Measurements from ENCODE around the gene AMPD3. TPM values are rescaled to one million over a fixed set of nuclear protein-coding genes. Genes with fewer than 3 reads are reported as not detected.

Gene AMPD3
- polyA plus RNA-seq, 1 of the 3 experiments (the other 2 are of a cell fraction) = 1.7 TPM

DNA sequence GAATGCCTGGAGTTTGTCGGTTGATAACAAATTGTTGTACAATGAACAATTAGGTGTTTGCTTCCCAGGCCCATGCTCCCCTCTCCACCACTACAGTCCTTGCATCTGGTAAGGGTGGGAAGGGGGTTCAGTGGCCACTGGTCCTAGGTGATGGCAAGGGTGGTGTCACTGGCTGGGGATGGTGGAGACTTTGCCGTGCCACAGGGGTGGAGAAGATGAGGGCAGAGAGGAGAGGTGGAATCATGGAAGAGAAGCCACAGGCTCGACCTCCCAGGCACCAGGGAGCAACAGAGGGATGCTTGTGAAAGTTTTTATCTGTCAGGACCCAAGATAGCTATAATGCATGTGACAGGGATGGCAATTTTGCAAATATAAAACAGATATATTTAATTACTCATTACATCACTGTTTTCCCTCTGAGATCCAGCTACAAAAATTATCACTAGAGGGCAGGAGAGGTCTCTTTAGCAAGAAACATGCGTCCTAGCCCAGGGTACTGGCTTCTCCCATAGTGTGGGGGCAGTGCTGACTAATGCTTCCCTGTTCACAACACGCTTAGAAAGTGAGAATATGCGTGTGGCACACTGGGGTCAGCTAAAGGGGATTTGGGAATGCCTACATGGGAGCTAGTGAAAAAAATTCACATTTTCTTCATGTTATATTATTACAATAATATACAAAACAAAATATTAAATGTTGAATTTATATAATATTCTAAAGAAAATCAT is 49.0 kb upstream of the AMPD3 start:
- Histone ChIP-seq H3K36me3 (replicated peaks in 1 of 2; ENCODE audit: control insufficient read depth in 1 of 2, insufficient read depth in 2 of 2, low read length in 1 of 2) (no peaks in the 10 kb centered on the region), H3F3A (replicated peaks; ENCODE audit: insufficient read depth) (peaks cover 12% of the 10 kb centered on the region)

DNA sequence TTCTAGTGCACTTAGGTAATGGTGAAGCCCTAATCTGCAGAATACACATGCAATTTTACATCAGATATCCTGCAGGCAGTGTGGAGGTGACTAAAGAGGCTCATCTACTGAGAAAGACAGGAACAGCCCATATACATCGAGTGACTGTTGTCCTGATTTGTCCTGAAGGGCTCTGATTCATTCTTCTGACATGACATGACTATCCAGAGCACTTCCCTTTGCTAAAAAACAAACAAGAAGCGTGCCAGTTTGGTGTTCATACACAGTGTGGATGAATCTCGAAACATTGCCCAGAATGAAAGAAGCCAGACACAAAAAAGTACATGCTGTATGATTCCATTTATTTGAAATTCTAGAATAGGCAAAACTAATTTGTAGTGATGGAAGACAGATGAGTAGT is 48.0 kb upstream of the AMPD3 start:
- no peaks in the 10 kb centered on the region for H3K36me3 ChIP-seq (replicated peaks in 1 of 2; ENCODE audit: control insufficient read depth in 1 of 2, insufficient read depth in 2 of 2, low read length in 1 of 2)
- no peak overlapping the region for H3K9ac ChIP-seq
- CTCF ChIA-PET = interaction anchor here (0.7 to 3.8 kb wide), 23 partner anchors 10 to 364 kb away, joined by 3 to 58 read pairs (median 9); partner anchors contain the start of genes ADM, AMPD3 and RNF141
- H3K9me3 ChIP-seq = no peaks in the 10 kb centered on the region
- peaks cover 12% of the 10 kb centered on the region for H3F3A ChIP-seq (replicated peaks; ENCODE audit: insufficient read depth)
- H3K4me2 ChIP-seq = peak overlapping the region; percentile 61; the same call in 1 of the 2 replicates
- no peak overlapping the region for H3K4me3 ChIP-seq (ENCODE audit: low read depth in 2 of 2, low read length in 1 of 2)
- H4K20me1 ChIP-seq (ENCODE audit: insufficient read depth) = no peaks in the 10 kb centered on the region
- H3K9me2 ChIP-seq = no peaks in the 10 kb centered on the region
- no peak for DNase-seq
- WGBS (ENCODE audit: low lambda C conversion rate) = 5% methylated on average over 3 of the region's 3 CpGs
- POLR2A ChIA-PET = interaction anchor here (0.6 to 1.2 kb wide), 5 partner anchors 49 to 946 kb away, joined by 3 to 5 read pairs (median 4); partner anchors contain the start of genes ADM, AMPD3, RNF141 and ZNF143
- H3K79me2 ChIP-seq (ENCODE audit: insufficient read depth) = no peaks in the 10 kb centered on the region
- H3K27me3 ChIP-seq (ENCODE audit: insufficient read depth) = no peaks in the 10 kb centered on the region
- H3K27ac ChIP-seq (ENCODE audit: low read depth in 2 of 2, low read length in 1 of 2) = peak overlapping the region; percentile 59 to 83
- 0 out of 2 replicates have a peak overlapping the region, but pooled peaks have one; percentile 4 for H2AFZ ChIP-seq (ENCODE audit: low read depth)
- H3K4me1 ChIP-seq (ENCODE audit: control insufficient read depth in 1 of 2, insufficient read depth in 2 of 2, low read depth in 1 of 2, low read length in 1 of 2) = peaks cover 33 to 36% of the 10 kb centered on the region in 2 experiments; a peak in 3 of 4 replicates
- TF ChIP-seq NFIC (IDR thresholded peaks at IDR 0.05; ENCODE audit: borderline replicate concordance) = no peak
- TF ChIP-seq RCOR1 (IDR thresholded peaks at IDR 0.05; ENCODE audit: low read length) = peak; percentile 24; the same call in 1 of the 2 replicates
- TF ChIP-seq EP300 (IDR thresholded peaks at IDR 0.05; ENCODE audit: borderline replicate concordance in 1 of 2, low read depth in 1 of 2, low read length in 1 of 2) = peak; percentile 18 to 79; a peak in 3 of 4 replicates
- no peak for TF ChIP-seq RFX5 (IDR thresholded peaks at IDR 0.05; ENCODE audit: low read length)
- TF ChIP-seq TEAD4 (IDR thresholded peaks at IDR 0.05; ENCODE audit: borderline replicate concordance, insufficient read depth) = no peak
- TF ChIP-seq POLR2AphosphoS5 (IDR thresholded peaks at IDR 0.05; ENCODE audit: low read depth, low read length) = peak; percentile 31; the same call in 1 of the 2 replicates
- TF ChIP-seq MXI1 (IDR thresholded peaks at IDR 0.05; ENCODE audit: low read depth, low read length) = no peak
- no peak for TF ChIP-seq GATA2 (CRISPR knock-in tag; IDR thresholded peaks at IDR 0.05)
- TF ChIP-seq GABPA (IDR thresholded peaks at IDR 0.05; ENCODE audit: low read depth) = no peak
- TF ChIP-seq FOXJ3 (CRISPR knock-in tag; IDR thresholded peaks at IDR 0.05) = no peak
- TF ChIP-seq, protein P1, sequence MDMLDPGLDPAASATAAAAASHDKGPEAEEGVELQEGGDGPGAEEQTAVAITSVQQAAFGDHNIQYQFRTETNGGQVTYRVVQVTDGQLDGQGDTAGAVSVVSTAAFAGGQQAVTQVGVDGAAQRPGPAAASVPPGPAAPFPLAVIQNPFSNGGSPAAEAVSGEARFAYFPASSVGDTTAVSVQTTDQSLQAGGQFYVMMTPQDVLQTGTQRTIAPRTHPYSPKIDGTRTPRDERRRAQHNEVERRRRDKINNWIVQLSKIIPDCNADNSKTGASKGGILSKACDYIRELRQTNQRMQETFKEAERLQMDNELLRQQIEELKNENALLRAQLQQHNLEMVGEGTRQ (IDR thresholded peaks at IDR 0.05; ENCODE audit: borderline replicate concordance, low read depth, low read length) = no peak

More for the DNA sequence above, 49.0 kb upstream of the AMPD3 start:
- no peak overlapping the region for H3K9ac ChIP-seq
- H2AFZ ChIP-seq (ENCODE audit: low read depth) = peak overlapping the region; percentile 54; the same call in 1 of the 2 replicates
- no peaks in the 10 kb centered on the region for H4K20me1 ChIP-seq (ENCODE audit: insufficient read depth)
- 23% methylated on average over 6 of the region's 6 CpGs for WGBS (ENCODE audit: low lambda C conversion rate)
- no peak overlapping the region for H3K4me2 ChIP-seq
- no peaks in the 10 kb centered on the region for H3K9me2 ChIP-seq
- ChIA-PET POLR2A (interaction anchor here (0.6 to 1.2 kb wide), 7 partner anchors 50 to 945 kb away, joined by 3 to 5 read pairs (median 4); partner anchors contain the start of genes ADM, AMPD3, RNF141 and ZNF143), CTCF (interaction anchor here (0.6 to 3.8 kb wide), 77 partner anchors 8 to 648 kb away, joined by 3 to 58 read pairs (median 4); partner anchors contain the start of genes ADM, AMPD3 and RNF141)
- H3K4me1 ChIP-seq (ENCODE audit: control insufficient read depth in 1 of 2, insufficient read depth in 2 of 2, low read depth in 1 of 2, low read length in 1 of 2) = peaks cover 36 to 42% of the 10 kb centered on the region in 2 experiments; a peak in 3 of 4 replicates
- no peaks in the 10 kb centered on the region for H3K27me3 ChIP-seq (ENCODE audit: insufficient read depth)
- peak overlapping the region; percentile 59 to 83 for H3K27ac ChIP-seq (ENCODE audit: low read depth in 2 of 2, low read length in 1 of 2)
- peak overlapping the region in 1 of 2 experiments; percentile 18; a peak in 1 of 4 replicates for H3K4me3 ChIP-seq (ENCODE audit: low read depth in 2 of 2, low read length in 1 of 2)
- DNase-seq = peak; percentile 77
- H3K79me2 ChIP-seq (ENCODE audit: insufficient read depth) = no peaks in the 10 kb centered on the region
- TF ChIP-seq GABPA (IDR thresholded peaks at IDR 0.05; ENCODE audit: low read depth) = no peak
- TF ChIP-seq, protein P2, sequence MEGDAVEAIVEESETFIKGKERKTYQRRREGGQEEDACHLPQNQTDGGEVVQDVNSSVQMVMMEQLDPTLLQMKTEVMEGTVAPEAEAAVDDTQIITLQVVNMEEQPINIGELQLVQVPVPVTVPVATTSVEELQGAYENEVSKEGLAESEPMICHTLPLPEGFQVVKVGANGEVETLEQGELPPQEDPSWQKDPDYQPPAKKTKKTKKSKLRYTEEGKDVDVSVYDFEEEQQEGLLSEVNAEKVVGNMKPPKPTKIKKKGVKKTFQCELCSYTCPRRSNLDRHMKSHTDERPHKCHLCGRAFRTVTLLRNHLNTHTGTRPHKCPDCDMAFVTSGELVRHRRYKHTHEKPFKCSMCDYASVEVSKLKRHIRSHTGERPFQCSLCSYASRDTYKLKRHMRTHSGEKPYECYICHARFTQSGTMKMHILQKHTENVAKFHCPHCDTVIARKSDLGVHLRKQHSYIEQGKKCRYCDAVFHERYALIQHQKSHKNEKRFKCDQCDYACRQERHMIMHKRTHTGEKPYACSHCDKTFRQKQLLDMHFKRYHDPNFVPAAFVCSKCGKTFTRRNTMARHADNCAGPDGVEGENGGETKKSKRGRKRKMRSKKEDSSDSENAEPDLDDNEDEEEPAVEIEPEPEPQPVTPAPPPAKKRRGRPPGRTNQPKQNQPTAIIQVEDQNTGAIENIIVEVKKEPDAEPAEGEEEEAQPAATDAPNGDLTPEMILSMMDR (IDR thresholded peaks at IDR 0.05) = peak; percentile 82
- peak; percentile 49; the same call in 1 of the 2 replicates for TF ChIP-seq TCF12 (IDR thresholded peaks at IDR 0.05)
- peak; percentile 17; the same call in 1 of the 2 replicates for TF ChIP-seq NRF1 (IDR thresholded peaks at IDR 0.05; ENCODE audit: low read depth, low read length)
- TF ChIP-seq, protein P1 (IDR thresholded peaks at IDR 0.05; ENCODE audit: borderline replicate concordance, low read depth, low read length) = no peak
- TF ChIP-seq RAD21 (IDR thresholded peaks at IDR 0.05; ENCODE audit: low read length) = peak; percentile 96
- no peak for TF ChIP-seq JUND (IDR thresholded peaks at IDR 0.05)
- peak; percentile 74; the same call in 1 of the 2 replicates for TF ChIP-seq MXI1 (IDR thresholded peaks at IDR 0.05; ENCODE audit: low read depth, low read length)
- peak; percentile 90 for TF ChIP-seq SMC3 (IDR thresholded peaks at IDR 0.05; ENCODE audit: low read depth, low read length)
- TF ChIP-seq GATA2 (CRISPR knock-in tag; IDR thresholded peaks at IDR 0.05) = peak; percentile 48; the same call in 1 of the 2 replicates
- TF ChIP-seq CHD2 (IDR thresholded peaks at IDR 0.05; ENCODE audit: low read length, partially characterized antibody) = peak; percentile 87
- 0 out of 2 replicates have a peak, but pooled peaks have one; percentile 44 for TF ChIP-seq RFX5 (IDR thresholded peaks at IDR 0.05; ENCODE audit: low read length)
- TF ChIP-seq EP300 (IDR thresholded peaks at IDR 0.05; ENCODE audit: borderline replicate concordance in 1 of 2, low read depth in 1 of 2, low read length in 1 of 2) = peak in 1 of 2 experiments; percentile 88; a peak in 2 of 4 replicates
- peak; percentile 84 for TF ChIP-seq RCOR1 (IDR thresholded peaks at IDR 0.05; ENCODE audit: low read length)
- H3K9me3 ChIP-seq = no peaks in the 10 kb centered on the region
